ENCODE results near the gene PKP2.

Gene PKP2

GRCh38 chr12:32821710-32822109, 74.9 kb downstream of the PKP2 start:
- Histone ChIP-seq H3K27me3 (ENCODE audit: insufficient read depth, low read length) (no peaks in the 10 kb centered on the region), H3K4me2 (ENCODE audit: low read length) (no peak overlapping the region), H3K79me2 (ENCODE audit: control insufficient read depth, insufficient read depth, low read length, poor library complexity) (no peaks in the 10 kb centered on the region), H4K91ac (ENCODE audit: low read depth, low read length) (no peak overlapping the region), H3K4me1 (ENCODE audit: control insufficient read depth in 1 of 2, insufficient read depth in 2 of 2, low read length in 2 of 2) (peaks cover 0 to 12% of the 10 kb centered on the region in 2 experiments), H2AFZ (ENCODE audit: insufficient read depth, low read length, poor library complexity) (no peak overlapping the region), H2BK12ac (ENCODE audit: low read length) (no peak overlapping the region), H3K23ac (ENCODE audit: low read length) (no peak overlapping the region), H3K18ac (ENCODE audit: low read length) (no peak overlapping the region), H3K14ac (ENCODE audit: low read length) (no peak overlapping the region), H3K36me3 (ENCODE audit: control insufficient read depth in 1 of 2, insufficient read depth in 2 of 2, low read length in 2 of 2) (peaks cover 19 to 24% of the 10 kb centered on the region in 2 experiments), H3K9me3 (ENCODE audit: insufficient read depth, low read depth, low read length) (no peaks in the 10 kb centered on the region), H2AK5ac (ENCODE audit: low read length) (no peak overlapping the region), H3K79me1 (ENCODE audit: low read length) (peaks cover 3% of the 10 kb centered on the region), H2BK5ac (ENCODE audit: low read depth, low read length, poor library complexity) (no peak overlapping the region), H2BK120ac (ENCODE audit: insufficient read depth, low read length, poor library complexity) (no peak overlapping the region), H3K4ac (ENCODE audit: low read depth, low read length) (no peak overlapping the region), H3K9ac (ENCODE audit: low read length) (no peak overlapping the region), H4K8ac (ENCODE audit: low read depth, low read length) (no peak overlapping the region), H4K12ac (ENCODE audit: low read depth, low read length) (no peak overlapping the region), H3K27ac (ENCODE audit: low read depth, low read length) (peak overlapping the region; percentile 70), H3K4me3 (ENCODE audit: low read depth, low read length) (no peak overlapping the region)
- WGBS (ENCODE audit: extremely low coverage, insufficient coverage, insufficient read length): no CpG with 5 or more reads among the region's 2 CpGs
- DNase-seq: peak; percentile 26 to 68

DNA sequence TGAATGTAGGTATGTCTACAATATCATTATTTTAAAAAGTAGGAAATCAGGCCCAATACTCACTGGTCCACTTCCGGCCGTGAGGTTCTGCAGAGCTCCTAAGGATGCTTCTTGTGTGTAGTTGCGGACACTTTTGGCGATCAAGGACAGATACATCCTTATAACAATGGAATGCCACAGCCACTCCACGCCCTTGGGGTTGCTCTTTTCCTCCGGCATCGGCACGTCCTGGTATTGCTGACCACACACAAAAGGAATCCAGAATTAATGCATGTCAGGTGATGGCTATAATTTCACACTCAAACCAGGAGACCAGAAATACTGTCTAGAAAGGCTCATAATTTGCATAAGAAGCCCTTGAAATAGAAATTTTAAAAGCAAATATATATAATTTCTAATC, 75.3 kb downstream of the PKP2 start:
- Histone ChIP-seq H2BK12ac (ENCODE audit: low read length) (no peak overlapping the region), H2AFZ (ENCODE audit: insufficient read depth, low read length, poor library complexity) (no peak overlapping the region), H2BK120ac (ENCODE audit: insufficient read depth, low read length, poor library complexity) (no peak overlapping the region), H4K91ac (ENCODE audit: low read depth, low read length) (no peak overlapping the region), H3K18ac (ENCODE audit: low read length) (no peak overlapping the region), H3K36me3 (ENCODE audit: control insufficient read depth in 1 of 2, insufficient read depth in 2 of 2, low read length in 2 of 2) (peaks cover 19 to 27% of the 10 kb centered on the region in 2 experiments), H3K9ac (ENCODE audit: low read length) (no peak overlapping the region), H3K4ac (ENCODE audit: low read depth, low read length) (no peak overlapping the region), H3K9me3 (ENCODE audit: insufficient read depth, low read depth, low read length) (no peaks in the 10 kb centered on the region), H3K27ac (ENCODE audit: low read depth, low read length) (no peak overlapping the region), H3K23ac (ENCODE audit: low read length) (no peak overlapping the region), H4K12ac (ENCODE audit: low read depth, low read length) (no peak overlapping the region), H2BK5ac (ENCODE audit: low read depth, low read length, poor library complexity) (no peak overlapping the region), H3K27me3 (ENCODE audit: insufficient read depth, low read length) (no peaks in the 10 kb centered on the region), H3K79me2 (ENCODE audit: control insufficient read depth, insufficient read depth, low read length, poor library complexity) (no peaks in the 10 kb centered on the region), H3K4me2 (ENCODE audit: low read length) (no peak overlapping the region), H3K14ac (ENCODE audit: low read length) (no peak overlapping the region), H2AK5ac (ENCODE audit: low read length) (no peak overlapping the region), H3K79me1 (ENCODE audit: low read length) (peaks cover 3% of the 10 kb centered on the region), H3K4me1 (ENCODE audit: control insufficient read depth in 1 of 2, insufficient read depth in 2 of 2, low read length in 2 of 2) (peaks cover 0 to 12% of the 10 kb centered on the region in 2 experiments), H4K8ac (ENCODE audit: low read depth, low read length) (no peak overlapping the region), H3K4me3 (ENCODE audit: low read depth, low read length) (no peak overlapping the region)
- peak; percentile 78 to 84 for DNase-seq
- no CpG with 5 or more reads among the region's 8 CpGs for WGBS (ENCODE audit: extremely low coverage, insufficient coverage, insufficient read length)

GRCh38 chr12:32820376-32820931, 76.1 kb downstream of the PKP2 start:
- H4K12ac ChIP-seq (ENCODE audit: low read depth, low read length): no peak overlapping the region
- no peak overlapping the region for H3K23ac ChIP-seq (ENCODE audit: low read length)
- no peak overlapping the region for H3K9ac ChIP-seq (ENCODE audit: low read length)
- H3K9me3 ChIP-seq (ENCODE audit: insufficient read depth, low read depth, low read length): no peaks in the 10 kb centered on the region
- H3K14ac ChIP-seq (ENCODE audit: low read length): no peak overlapping the region
- H4K8ac ChIP-seq (ENCODE audit: low read depth, low read length): no peak overlapping the region
- H2BK12ac ChIP-seq (ENCODE audit: low read length): peak overlapping the region; percentile 19
- H3K79me1 ChIP-seq (ENCODE audit: low read length): peaks cover under 1% of the 10 kb centered on the region
- H3K4me1 ChIP-seq (ENCODE audit: control insufficient read depth in 1 of 2, insufficient read depth in 2 of 2, low read length in 2 of 2): peaks cover 0 to 9% of the 10 kb centered on the region in 2 experiments
- no peak overlapping the region for H2AFZ ChIP-seq (ENCODE audit: insufficient read depth, low read length, poor library complexity)
- H3K4me2 ChIP-seq (ENCODE audit: low read length): no peak overlapping the region
- no peak for DNase-seq
- no peak overlapping the region for H4K91ac ChIP-seq (ENCODE audit: low read depth, low read length)
- H2BK120ac ChIP-seq (ENCODE audit: insufficient read depth, low read length, poor library complexity): no peak overlapping the region
- no peak overlapping the region for H3K4ac ChIP-seq (ENCODE audit: low read depth, low read length)
- H3K4me3 ChIP-seq (ENCODE audit: low read depth, low read length): no peak overlapping the region
- H3K79me2 ChIP-seq (ENCODE audit: control insufficient read depth, insufficient read depth, low read length, poor library complexity): no peaks in the 10 kb centered on the region
- H3K27ac ChIP-seq (ENCODE audit: low read depth, low read length): no peak overlapping the region
- H2BK5ac ChIP-seq (ENCODE audit: low read depth, low read length, poor library complexity): no peak overlapping the region
- H3K36me3 ChIP-seq (ENCODE audit: control insufficient read depth in 1 of 2, insufficient read depth in 2 of 2, low read length in 2 of 2): peaks cover 16 to 29% of the 10 kb centered on the region in 2 experiments
- H3K27me3 ChIP-seq (ENCODE audit: insufficient read depth, low read length): no peaks in the 10 kb centered on the region
- no CpG with 5 or more reads among the region's 2 CpGs for WGBS (ENCODE audit: extremely low coverage, insufficient coverage, insufficient read length)
- no peak overlapping the region for H3K18ac ChIP-seq (ENCODE audit: low read length)
- H2AK5ac ChIP-seq (ENCODE audit: low read length): no peak overlapping the region

DNA sequence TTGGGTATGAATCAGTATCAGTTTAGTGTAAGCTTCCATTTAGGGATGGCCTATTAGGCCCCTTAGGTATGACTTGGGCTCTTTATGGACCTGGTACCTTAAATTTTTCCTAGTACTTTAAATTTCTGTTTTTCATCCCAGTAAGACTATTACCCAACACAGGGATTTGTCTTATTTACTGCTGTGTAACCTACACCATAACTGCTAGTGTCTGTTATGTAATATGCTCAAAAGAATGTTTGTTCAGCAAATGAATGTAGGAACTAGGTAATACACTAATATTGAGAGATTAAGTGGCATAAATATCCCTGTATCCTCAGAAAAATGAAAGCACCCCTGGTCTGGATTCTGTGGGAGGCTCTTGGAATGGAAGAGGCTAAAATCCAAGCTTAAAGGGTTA, 77.2 kb downstream of the PKP2 start:
- no peak overlapping the region for H3K9ac ChIP-seq (ENCODE audit: low read length)
- no peak overlapping the region for H2AFZ ChIP-seq (ENCODE audit: insufficient read depth, low read length, poor library complexity)
- H2BK120ac ChIP-seq (ENCODE audit: insufficient read depth, low read length, poor library complexity): no peak overlapping the region
- no peak overlapping the region for H3K4ac ChIP-seq (ENCODE audit: low read depth, low read length)
- H3K18ac ChIP-seq (ENCODE audit: low read length): no peak overlapping the region
- no peaks in the 10 kb centered on the region for H3K79me2 ChIP-seq (ENCODE audit: control insufficient read depth, insufficient read depth, low read length, poor library complexity)
- H3K4me1 ChIP-seq (ENCODE audit: control insufficient read depth in 1 of 2, insufficient read depth in 2 of 2, low read length in 2 of 2): peaks cover 0 to 9% of the 10 kb centered on the region in 2 experiments
- no peak for DNase-seq
- H4K8ac ChIP-seq (ENCODE audit: low read depth, low read length): no peak overlapping the region
- no peak overlapping the region for H3K4me2 ChIP-seq (ENCODE audit: low read length)
- no peak overlapping the region for H3K4me3 ChIP-seq (ENCODE audit: low read depth, low read length)
- H2AK5ac ChIP-seq (ENCODE audit: low read length): no peak overlapping the region
- no peak overlapping the region for H3K23ac ChIP-seq (ENCODE audit: low read length)
- no peak overlapping the region for H4K91ac ChIP-seq (ENCODE audit: low read depth, low read length)
- H3K79me1 ChIP-seq (ENCODE audit: low read length): no peaks in the 10 kb centered on the region
- no peak overlapping the region for H2BK12ac ChIP-seq (ENCODE audit: low read length)
- H3K27me3 ChIP-seq (ENCODE audit: insufficient read depth, low read length): no peaks in the 10 kb centered on the region
- H3K9me3 ChIP-seq (ENCODE audit: insufficient read depth, low read depth, low read length): no peaks in the 10 kb centered on the region
- no peak overlapping the region for H3K14ac ChIP-seq (ENCODE audit: low read length)
- no peak overlapping the region for H3K27ac ChIP-seq (ENCODE audit: low read depth, low read length)
- no peak overlapping the region for H4K12ac ChIP-seq (ENCODE audit: low read depth, low read length)
- peaks cover 19 to 29% of the 10 kb centered on the region in 2 experiments for H3K36me3 ChIP-seq (ENCODE audit: control insufficient read depth in 1 of 2, insufficient read depth in 2 of 2, low read length in 2 of 2)
- H2BK5ac ChIP-seq (ENCODE audit: low read depth, low read length, poor library complexity): no peak overlapping the region
